GM19035 (cell line): Measurements from ENCODE around the gene RAB17.

Source experiments
- ATAC-seq: cut with Tn5 transposase; IDR thresholded peaks from one replicate; pipeline ENCODE4 v1.9.1; 2021; ENCODE audit not compliant: unreplicated experiment

Gene RAB17

GRCh38 chr2:237590272-237591140 is at the start of gene RAB17:
RAB17 (minus strand) TSS chr2:237590734; CDS start chr2:237586154, 4,580 bp downstream.
- ATAC-seq, result no peak

DNA sequence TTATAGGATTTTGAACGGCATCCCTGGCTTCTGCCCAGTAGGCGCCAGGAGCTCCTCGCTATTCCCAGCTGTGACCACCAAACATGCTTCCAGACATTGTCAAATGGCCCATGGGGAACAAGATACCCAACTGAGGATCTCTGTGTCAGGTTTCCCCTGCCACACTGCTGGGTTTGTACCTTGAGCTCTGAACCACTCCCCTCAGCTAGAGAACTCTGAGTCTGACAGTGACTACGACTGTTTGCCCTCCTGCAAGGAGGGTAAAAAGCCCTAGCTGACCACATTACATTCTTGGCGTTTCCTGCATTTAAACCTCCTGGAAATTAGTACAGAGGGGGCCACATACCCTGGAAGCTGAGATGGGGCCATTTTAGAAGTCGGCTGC is 49.3 kb upstream of the RAB17 start:
- no peak for ATAC-seq

GRCh38 chr2:237639052-237639835 is 48.7 kb upstream of the RAB17 start:
- no peak for ATAC-seq

DNA sequence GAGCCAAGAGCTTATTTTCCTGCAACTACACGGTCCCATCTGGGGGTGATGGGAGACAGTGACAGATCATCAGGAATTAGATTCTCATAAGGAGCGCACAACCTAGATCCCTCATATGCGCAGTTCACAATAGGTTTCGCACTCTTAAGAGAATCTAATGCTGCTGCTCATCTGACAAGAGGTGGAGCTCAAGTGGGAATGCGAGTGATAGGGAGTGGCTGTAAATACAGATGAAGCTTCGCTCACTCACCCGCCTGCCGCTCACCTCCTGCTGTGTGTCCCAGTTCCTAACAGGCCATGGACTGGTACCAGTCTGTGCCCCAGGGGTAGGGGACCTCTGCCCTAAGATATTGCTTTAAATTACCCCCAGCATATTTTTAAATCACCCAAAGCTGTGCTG is 47.6 kb upstream of the RAB17 start:
- ATAC-seq, result no peak

DNA sequence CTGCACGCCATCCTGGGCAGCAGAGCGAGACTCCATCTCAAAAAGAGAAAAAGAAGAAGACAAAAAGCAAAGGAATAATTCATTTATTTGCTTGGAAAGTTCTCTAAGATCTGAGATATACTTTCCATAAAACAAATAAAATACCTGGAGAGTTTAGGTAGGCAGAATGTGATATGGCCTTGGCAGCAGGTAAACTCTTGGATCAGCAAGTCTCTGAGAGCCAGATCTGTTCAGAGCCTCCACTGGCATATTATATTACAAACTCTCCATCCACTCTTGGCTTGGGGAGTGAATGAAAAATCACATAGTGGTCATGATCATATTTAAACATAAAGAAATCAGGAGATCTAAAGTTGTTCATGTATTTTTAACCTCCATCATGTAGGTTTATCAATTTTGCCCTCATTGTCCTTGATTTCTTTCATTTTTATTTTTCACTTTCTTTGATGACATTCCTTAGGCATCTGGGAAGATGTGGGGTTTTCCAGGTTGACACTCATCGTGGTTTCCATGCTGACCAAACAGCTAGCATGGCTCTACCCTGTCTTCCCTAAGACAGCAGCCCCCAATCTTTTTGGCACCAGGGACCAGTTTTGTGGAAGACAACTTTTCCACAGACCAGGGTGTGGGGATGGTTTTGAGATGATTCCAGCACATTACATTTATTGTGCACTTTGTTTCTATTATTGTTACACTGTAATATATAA is 47.0 kb upstream of the RAB17 start:
- ATAC-seq, result no peak

DNA sequence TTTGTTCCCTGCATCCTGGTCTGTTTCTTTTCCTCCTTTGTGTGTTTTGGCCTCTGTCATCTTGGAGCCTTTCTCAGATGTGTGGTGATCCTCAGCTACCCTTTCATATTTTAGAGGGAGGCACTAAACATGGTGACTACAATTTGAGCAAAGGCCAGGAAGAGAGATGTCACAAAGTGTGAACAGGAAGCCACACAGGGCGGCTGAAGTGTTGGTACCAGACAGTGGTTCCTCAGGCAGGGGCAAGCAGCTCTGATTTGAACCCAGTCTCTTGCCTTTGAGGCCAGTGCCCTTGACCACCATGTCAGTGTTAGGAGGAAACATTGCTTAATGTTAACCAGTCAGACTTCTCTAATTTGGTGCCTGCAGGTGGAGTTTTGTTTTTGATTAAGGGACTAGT is 46.0 kb upstream of the RAB17 start:
- no peak for ATAC-seq

DNA sequence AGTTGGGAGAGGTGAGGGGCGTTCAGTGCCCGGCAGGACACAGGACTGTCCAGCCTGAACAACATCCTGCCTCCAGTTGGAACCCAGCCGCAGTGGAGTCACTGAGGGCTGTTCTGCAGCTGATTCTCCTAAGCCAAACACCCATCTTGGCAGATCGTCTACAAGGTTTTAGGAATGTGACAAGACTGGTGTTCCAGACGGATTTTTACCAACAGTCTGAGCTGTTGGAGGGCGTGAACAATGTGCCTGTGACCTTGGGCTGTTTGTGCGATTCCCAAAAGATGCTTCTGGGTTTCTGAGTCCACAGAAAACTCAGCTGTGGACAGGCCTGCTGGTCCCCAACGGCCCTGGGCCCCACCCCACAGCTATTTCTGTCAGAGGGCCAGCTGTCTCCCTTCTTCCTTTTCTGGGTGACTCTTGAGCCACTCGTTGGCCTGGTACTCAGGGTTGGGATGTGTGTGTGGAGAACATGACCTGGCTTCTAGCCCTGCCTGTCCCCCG is 42.6 kb upstream of the RAB17 start:
- no peak for ATAC-seq

DNA sequence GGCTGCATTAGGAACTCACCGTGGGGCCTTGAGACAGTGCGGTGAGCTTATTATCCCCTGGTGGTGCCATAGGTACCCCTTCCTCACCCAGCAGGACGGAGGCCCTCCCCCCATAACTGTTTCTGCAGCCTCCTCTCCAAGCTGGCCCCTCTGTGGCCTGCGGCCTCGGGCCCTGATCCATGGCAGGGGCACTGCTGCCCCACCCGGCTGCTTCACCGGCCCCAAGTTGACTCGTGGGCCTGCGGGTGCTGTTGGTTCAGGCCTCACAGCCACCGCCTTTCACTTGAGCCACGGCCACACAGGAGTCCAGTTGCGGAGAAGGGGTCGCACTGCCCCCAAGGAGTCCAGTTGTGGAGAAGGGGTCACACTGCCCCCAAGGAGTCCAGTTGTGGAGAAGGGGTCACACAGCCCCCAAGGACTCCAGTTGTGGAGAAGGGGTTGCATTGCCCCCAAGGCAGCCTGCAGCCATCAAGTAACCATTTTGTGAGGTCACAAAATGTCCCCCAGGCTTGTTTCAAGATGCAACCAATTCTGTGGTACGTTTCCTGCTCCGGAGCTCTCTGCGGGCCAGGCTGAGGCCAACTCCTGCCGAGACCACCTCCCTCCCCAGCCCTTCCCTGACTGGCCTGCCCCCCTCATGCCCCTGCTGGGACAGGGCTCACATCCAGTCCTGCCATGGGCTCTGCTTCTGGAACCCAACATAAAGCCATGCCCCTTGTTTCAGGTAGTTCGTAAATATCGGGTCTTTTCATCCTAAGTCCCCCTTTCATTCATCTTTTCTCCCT is 41.5 kb upstream of the RAB17 start:
- no peak for ATAC-seq

DNA sequence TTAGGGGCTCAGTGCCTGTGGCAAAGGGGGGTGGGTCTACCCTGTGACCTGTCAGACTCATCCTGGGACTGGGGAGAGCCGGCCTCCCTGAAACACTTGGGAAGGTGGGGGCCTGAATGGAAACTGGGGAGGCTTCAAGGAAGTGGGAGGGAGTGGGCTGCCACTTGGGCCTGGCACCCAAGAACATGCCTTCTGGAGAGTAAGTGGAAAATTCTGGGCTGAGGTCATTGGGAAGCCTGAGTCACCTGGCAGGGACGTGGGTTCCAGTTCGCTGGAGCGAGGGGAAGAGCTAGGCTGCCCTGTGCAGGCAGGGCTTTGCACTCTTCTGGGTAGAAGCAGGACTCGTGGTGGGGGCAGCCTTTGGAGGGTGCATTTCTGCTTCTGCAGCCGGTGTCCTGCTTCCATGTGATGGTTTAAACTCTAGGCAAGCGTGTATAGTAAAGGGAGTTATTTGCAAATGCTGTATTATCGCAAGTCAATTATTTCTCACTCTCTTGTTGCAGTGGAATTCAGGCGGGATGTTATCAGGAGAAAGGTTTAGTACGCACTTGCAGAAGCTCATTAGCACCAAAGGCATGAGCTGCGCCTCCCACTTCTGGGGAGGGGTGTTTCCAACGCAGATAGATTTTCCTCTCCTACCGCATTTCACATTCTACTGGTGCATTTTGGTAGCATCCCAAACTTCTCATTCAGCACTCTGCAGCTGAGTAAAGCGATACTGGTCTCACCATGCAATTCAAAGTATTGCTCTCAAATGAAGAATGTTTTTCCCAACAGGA is 40.7 kb upstream of the RAB17 start:
- no peak for ATAC-seq

GRCh38 chr2:237630216-237631000 is 39.9 kb upstream of the RAB17 start:
- ATAC-seq, result no peak

GRCh38 chr2:237629739-237630138 is 39.2 kb upstream of the RAB17 start:
- ATAC-seq, result no peak

DNA sequence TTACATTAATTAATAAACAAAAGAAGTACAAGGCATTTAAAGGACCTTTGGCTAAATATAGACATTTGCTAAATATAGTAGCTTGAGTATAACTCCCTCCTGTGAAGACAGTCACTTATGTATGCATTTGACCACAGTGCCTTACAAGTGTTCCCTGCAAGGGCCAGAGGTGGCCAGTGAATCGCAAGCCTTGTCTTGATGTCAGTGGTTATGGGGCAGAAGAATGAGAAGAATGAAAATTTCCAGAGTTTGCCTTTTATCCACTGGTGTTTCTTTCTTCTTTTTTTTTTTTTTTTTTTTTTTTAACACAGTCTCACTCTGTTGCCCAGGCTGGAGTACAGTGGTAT is 38.6 kb upstream of the RAB17 start:
- no peak for ATAC-seq

DNA sequence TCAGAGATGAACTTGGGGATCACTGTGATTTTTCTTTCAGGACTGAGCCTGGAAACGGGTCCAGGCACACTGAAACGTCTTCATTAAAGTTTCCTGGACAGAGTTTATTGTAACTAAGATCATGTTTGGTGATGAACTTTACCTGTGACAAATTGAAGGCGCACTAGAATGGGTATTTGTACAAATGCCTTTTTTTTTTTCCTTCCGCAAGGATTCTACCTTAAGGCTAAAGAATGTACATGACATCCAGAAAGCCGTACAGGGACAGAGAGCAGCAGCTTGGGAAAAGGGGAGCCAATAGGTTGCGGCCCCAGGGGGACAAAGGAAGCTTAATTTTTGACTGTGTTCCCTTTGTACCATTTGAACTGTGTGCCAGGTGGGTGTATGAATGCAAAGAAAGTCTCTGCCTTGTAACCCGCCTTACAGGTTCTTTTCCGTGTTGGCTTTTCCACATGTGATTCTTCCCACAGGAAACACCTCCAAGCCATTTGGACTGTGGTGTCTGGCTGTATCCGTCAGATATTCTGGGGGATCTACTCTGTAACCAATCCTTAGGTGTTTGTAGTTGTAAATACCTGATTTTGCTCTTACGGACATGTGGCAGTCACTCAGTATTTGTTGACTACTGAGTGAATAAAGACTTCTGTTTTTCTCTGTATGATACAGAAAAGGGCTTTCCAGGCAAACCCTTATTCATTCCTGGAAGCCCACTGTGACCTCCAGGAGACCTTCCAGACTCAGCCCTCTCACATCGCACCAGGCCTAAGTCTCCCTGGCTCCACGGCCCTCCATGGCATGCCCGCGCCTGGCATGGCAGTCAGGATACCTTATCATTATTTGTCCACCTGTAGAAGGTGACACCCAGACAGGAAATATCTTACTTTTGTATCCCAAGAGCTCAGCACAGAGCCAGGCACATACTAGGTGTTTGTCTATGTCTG is 38.0 kb upstream of the RAB17 start:
- ATAC-seq, result no peak

GRCh38 chr2:237627441-237628246 is 37.1 kb upstream of the RAB17 start, which contains the start of gene LRRFIP1:
LRRFIP1 (plus strand) TSS chr2:237627587; CDS start chr2:237627645, 58 bp downstream.
- ATAC-seq, result no peak

DNA sequence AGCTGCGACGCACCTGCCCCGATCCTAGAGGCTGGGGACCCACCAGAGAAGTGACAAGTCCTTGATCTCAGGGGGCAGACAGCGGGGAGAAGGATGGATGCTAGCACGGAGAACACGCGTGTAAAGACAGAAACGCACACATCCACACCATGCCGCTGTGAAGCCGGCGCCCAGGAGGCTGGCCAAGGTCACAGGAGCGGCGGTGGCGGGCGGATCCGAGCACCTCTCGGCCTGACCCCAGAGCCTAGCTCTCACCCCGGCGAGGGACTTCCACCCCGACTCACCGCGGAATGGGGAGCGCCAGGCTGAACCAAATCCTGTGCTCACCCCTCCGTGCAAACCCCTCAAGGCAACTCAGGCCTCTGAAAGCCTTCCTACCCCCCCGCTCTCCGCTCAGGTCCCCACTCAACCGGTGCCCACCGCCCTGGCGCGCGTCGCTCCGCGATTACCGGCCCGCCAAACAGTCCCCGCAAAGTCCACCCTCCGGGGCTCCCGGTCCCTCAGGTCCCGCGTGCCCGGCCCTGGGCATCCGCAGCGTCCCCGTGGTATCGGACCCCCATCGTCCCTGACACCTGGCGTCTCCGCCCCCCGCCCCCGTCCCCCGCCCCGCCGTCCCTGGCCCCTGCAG is 36.4 kb upstream of the RAB17 start:
- no peak for ATAC-seq

- no peak for ATAC-seq
These were observed 35.2 kb upstream of the RAB17 start for GRCh38 chr2:237625777-237626176.
